ENCODE data around the gene ZNF544. TPM values are rescaled to one million over a fixed set of nuclear protein-coding genes. Genes with fewer than 3 reads are reported as not detected.

Gene ZNF544
- total and polyA plus RNA-seq, 12 donors: 19.2 to 35.0 (median 23.0) TPM

- peaks cover 4 to 97% (median 87%) of the 10 kb centered on the region in 11 donors for H3K9me3 ChIP-seq
- peak within 1 kb of the TSS; percentile 67 to 98 (median 92) for H3K4me3 ChIP-seq
- WGBS, 2 donors: 1% methylated on average over 80 of the region's 80 CpGs
- DNase-seq (peak; percentile 95), ATAC-seq (peak; percentile 95 to 97 (median 96))
- H3K27ac ChIP-seq: peak within 1 kb of the TSS; percentile 96 to 100 (median 100)
- no peaks in the 10 kb centered on the region for H3K27me3 ChIP-seq
- H3K4me1 ChIP-seq: peaks cover 0 to 17% (median 6%) of the 10 kb centered on the region in 9 donors
- intact Hi-C loops (cut with DNase I): loop anchor here in 5 of 10 donors (1.0 to 10.0 kb wide), 6 partner anchors 46 to 144 kb away; partner anchors contain the start of genes ERVK3-1 (in 2 of the 5), ZNF8 (in 2 of the 5), ZNF544 (in 1 of the 5) and ZSCAN22 (in 1 of the 5)
- H3K36me3 ChIP-seq: peaks cover 4 to 78% (median 38%) of the 10 kb centered on the region in 9 donors
- no peak for TF ChIP-seq CTCF (IDR thresholded peaks at IDR 0.05)
Measured at GRCh38 chr19:58182989-58183816, 45.5 kb upstream of the ZNF544 start, which contains the start of gene ZNF274. TSS of gene ZNF274 (plus strand) at chr19:58183061. CDS start at chr19:58183966, 905 bp downstream.

- H3K27me3 ChIP-seq: no peaks in the 10 kb centered on the region
- intact Hi-C loops (cut with DNase I): loop anchor here in 5 of 10 donors (1.0 to 10.0 kb wide), 6 partner anchors 45 to 143 kb away; partner anchors contain the start of genes ERVK3-1 (in 2 of the 5), ZNF8 (in 2 of the 5), ZNF544 (in 1 of the 5) and ZSCAN22 (in 1 of the 5)
- DNase-seq (no peak), ATAC-seq (no peak)
- TF ChIP-seq CTCF (IDR thresholded peaks at IDR 0.05): no peak
- peaks cover 4 to 97% (median 84%) of the 10 kb centered on the region in 11 donors for H3K9me3 ChIP-seq
- H3K27ac ChIP-seq: peak overlapping the region; percentile 96 to 100 (median 100)
- H3K4me1 ChIP-seq: peaks cover 0 to 17% (median 6%) of the 10 kb centered on the region in 9 donors
- peaks cover 6 to 78% (median 36%) of the 10 kb centered on the region in 9 donors for H3K36me3 ChIP-seq
- peak overlapping the region; percentile 67 to 98 (median 92) for H3K4me3 ChIP-seq
- 14 to 17% methylated on average over 13 of the region's 13 CpGs for WGBS, 2 donors
Measured at GRCh38 chr19:58183817-58184215, 44.9 kb upstream of the ZNF544 start.

GRCh38 chr19:58196901-58197616 lies 31.7 kb upstream of the ZNF544 start:
- intact Hi-C loops (cut with DNase I): no loop called here
- no peaks in the 10 kb centered on the region for H3K27me3 ChIP-seq
- ATAC-seq (no peak), DNase-seq (no peak)
- H3K36me3 ChIP-seq: peaks cover 27 to 100% (median 99%) of the 10 kb centered on the region in 9 donors
- peaks cover 28 to 100% (median 100%) of the 10 kb centered on the region in 11 donors for H3K9me3 ChIP-seq
- 75 to 82% methylated on average over 6 of the region's 6 CpGs for WGBS, 2 donors
- no peak for TF ChIP-seq CTCF (IDR thresholded peaks at IDR 0.05)
- no peak overlapping the region for H3K27ac ChIP-seq
- no peak overlapping the region for H3K4me3 ChIP-seq
- no peaks in the 10 kb centered on the region for H3K4me1 ChIP-seq

Measured in heart right ventricle (tissue), 16 donors.